GM23248 (cell line): ENCODE results near the gene ARF6.
"Not testable (repeated sequence)": the region's sequence is repeated elsewhere in the genome, so short reads cannot be mapped to it uniquely, and the experiment has no call there.

Source experiments
- EZH2 ChIP-seq: fragments of 200-600 bp; sonication (generic); IDR thresholded peaks from 2 replicates; pipeline ENCODE4 v1.6.1; 2018; ENCODE audit warnings: antibody characterized with exemption, mild to moderate bottlenecking; ENCODE audit not compliant: insufficient read depth, poor library complexity, severe bottlenecking
- EZH2phosphoT487 ChIP-seq: fragments of 200-600 bp; sonication (generic); IDR thresholded peaks from 2 replicates; pipeline ENCODE4 v1.6.1; 2018; ENCODE audit warnings: antibody characterized with exemption, moderate library complexity, mild to moderate bottlenecking, low read depth; ENCODE audit not compliant: insufficient read depth

DNA sequence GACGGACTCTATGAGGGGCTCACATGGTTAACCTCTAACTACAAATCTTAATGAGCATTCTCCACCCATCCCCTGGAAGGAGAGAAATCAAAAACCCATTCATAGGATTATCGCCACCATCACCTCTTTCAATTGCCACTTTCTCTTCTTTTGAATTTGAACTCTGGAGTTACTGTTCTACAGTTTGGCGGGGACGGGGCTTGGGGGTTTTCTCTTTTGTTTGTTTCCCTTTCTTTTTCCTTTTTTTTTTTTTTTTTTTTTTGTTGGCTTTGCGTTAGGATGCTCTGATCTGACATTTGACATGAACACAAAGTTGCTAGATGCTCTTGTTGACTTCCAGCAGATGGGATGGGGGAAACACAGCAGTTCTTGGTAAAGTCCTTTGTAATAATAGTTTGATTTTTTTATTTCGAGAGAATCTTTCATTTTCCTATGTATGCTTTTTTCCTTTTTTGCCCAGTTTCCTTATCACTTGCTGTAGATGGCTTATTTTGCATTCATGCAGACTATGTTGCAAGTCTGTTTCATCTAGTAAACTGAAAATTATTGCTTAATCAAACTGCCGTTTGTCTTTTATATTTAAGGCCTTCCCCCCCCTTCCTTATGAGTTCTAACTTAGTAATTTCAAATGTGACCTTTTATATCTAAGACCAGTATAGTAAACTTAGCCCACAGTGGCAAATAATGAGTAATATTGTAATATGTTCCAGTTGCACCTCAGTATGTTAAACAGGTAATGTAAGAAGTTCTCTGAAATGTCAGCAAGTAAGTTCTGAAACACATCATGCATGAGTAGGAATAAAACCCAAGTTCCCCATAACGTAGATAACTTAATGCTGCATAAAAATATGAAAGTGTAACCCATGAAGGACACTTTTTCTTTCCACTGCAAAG is 1.6 kb downstream of the ARF6 start:
- not testable (repeated sequence) for TF ChIP-seq EZH2phosphoT487, EZH2
